Stimulated activated CD4-positive, alpha-beta T cell treated with anti-CD3 and anti-CD28 coated beads, Interleukin-1b, Interleukin-23, amount 100 ng/mL, for 24 hours (primary cell): ENCODE data around the gene CACNA2D3.

Experiments used
- DNase-seq, 4 experiments: peaks; one replicate each; pipeline ENCODE4 v3.0.0-alpha.2; 2020; ENCODE audit warnings: low read depth in 4 of 4, low spot score in 1 of 4

The CACNA2D3 gene

DNA sequence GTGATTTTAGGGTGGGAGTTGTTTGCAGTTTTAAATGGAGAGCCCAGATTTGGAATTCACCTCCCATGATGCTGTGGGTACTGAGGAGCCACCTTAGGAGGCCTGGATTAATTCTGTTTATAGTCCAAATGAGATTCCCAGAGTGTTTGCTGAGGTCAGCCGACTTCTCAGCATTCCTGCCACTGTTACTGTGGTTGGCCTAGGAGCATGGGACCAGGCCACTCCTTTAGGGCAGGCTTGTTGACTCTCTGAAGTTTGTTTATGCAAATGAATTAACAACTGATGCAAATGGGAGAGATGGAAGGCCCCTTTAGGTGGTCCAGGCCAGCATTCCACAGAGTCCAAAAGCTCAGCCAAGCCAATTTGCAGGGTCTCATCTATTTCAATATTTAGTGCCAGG lies 46.1 kb downstream of the CACNA2D3 start:
- no peak for DNase-seq

DNA sequence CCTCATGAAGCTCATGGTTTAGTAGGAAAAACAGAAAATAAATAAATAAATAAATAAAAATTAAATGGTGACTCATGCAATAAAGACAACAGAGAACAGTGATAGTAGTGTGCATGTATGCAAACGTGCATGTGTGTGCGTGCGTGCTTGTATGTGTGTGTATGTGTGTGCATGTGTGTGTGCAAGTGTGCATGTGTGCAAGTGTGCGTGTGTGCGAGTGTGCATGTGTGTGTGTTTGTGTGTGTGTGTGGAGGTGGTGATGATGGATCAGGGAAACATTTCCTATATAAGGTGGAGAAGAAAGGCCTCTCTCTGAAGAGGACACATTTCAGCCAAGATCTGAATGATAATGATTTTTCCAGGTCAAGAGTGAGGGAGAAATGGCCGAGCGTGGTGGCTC lies 47.2 kb downstream of the CACNA2D3 start:
- no peak for DNase-seq

DNA sequence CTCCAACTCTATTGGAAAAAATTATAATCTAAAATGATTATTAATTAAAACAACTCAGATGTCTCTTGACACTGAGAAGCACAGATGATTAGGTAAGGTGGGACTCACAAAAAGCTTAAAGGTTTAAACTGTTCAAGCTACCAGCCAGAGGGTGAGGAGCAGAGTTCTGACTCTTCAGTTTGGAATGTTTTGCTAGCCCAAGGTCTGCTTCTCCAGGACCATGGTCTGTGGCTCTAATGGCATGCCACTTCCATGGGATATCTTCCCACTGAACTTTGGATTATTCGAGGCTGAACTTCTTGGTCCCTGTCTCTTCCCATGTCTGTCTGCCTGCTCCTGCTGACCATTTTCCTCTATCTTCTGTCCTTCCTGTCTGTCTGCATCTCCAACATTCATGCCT lies 49.2 kb downstream of the CACNA2D3 start:
- DNase-seq: no peak

DNA sequence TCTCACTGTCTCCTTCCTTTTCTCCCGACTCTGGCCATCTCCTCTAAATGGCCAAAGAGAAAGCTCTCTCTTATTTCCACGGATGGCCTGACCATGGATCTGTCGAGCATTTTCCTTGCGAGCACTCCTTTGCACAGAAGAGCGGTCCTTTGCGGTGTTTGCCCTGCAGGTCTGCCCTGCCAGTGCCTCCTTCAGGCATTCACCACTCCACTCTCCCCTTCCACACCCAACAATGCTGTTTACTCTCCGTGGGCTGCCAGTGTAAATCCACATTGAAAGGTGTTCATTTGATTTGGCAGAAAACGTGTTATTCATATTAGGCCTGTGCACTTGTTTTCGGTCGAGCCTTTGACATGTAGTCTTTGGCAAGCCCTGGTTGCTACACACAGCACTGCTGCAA lies 49.6 kb downstream of the CACNA2D3 start:
- no peak for DNase-seq

DNA sequence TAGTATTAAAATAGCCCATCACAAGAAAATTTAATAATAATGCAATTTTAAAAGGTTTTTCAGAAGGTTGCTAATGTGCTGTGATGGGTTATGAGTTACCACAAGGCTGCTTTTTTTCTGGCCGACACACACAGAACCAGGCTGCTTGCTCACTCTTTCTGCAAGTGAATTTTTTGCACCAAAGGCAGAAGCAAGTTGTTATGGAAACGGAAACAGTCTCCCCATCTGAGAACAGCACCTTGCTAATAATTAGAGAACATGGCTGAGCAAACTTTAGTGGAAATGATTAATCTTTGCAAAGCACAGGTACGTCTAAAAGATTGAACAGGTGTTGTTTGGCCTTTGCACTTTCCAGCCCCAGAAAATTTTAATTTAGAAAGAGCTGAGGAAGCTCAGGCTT lies 51.0 kb downstream of the CACNA2D3 start:
- no peak for DNase-seq

DNA sequence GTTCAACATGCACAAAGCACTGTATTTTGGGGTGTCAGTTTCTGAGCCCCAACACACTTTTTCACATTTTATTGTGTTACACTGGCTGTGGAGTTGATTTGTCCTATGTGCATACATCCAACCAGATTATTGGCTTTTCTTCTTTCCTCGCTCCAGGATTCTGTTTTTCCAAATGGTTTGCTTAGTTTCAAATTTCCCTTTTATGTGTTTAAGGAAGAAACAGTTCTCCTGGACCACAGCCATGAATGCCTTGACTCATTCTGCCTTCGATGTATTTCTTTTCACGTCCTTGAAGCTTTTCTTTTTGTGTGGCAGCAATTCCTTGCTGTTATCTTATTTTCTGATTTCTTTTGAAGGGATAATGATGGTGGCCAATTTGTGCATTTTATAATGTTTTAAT lies 53.8 kb downstream of the CACNA2D3 start:
- DNase-seq: no peak

DNA sequence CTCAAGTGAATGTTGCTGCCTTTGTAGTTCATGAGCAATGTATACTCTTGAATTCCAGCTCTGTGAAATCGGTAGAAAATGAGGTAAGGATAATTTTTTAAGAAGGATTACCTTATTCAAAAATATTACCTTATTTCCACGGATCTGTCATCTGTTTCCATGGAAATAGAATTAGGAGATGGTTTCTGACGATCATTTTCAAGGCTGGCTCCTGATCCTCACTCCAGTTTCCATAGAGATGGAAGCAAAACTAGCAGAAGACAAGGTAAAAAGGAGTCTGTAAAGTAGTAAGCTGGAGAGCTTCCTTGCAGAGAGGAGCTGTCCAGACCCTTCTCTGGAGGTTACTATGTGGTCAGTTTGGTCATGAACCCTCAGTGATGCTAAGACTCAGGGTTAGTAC lies 55.5 kb downstream of the CACNA2D3 start:
- DNase-seq: no peak

DNA sequence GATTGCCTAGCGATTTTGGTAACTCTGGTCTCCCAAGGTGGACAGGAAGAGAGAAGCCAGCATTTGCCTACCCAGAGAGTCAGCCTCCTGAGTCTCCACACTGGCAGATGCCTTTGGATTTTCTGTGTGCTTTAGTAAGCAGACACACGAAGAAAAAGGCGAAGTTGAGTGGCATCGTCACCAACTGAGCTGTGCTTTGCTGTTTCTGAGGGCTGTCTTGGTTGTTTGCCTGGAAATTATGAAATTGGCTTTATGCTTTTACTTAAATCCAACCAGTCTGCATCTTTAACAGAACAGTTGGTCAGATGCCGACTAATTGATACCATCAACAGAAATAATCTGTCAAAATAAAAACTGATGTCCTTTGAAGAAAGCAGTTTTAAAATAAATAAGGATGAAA lies 56.0 kb downstream of the CACNA2D3 start:
- DNase-seq: no peak

DNA sequence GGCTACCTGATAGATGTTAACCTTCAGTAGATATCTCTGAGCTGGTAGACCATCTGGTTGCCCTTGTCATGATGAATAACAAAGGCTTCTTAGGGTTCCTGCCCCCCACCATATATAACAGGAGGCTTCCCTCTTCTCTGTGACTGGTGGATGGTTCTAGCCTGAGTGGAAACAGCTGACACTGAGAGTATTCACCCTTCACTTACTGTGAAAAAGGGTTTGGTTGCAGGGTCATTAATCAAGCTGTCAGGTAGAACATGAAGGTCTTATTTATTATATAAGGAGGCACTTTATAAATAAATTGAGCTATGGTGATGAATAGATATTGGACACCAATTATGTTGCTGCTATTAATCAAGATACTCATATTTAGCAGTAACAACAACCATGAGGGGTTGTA lies 58.6 kb downstream of the CACNA2D3 start:
- no peak for DNase-seq

DNA sequence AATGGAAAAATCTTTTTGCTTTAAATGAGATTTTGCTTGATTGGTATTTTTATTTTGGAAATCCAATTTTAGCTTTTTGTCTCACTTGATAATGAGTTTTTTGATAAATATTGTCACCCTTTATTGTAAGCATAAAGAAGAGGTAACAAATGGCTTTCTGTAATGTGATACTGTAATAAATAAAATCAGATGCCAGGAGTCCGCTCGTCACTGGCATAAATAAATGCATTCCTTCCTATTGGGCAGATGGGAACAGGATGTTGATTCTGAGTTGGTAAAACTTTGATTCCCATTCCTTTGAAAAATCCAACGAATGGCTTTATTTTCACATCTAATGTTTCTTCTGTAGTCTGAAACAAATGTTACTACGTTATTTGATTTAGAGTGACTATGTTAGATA lies 59.9 kb downstream of the CACNA2D3 start:
- DNase-seq: no peak

DNA sequence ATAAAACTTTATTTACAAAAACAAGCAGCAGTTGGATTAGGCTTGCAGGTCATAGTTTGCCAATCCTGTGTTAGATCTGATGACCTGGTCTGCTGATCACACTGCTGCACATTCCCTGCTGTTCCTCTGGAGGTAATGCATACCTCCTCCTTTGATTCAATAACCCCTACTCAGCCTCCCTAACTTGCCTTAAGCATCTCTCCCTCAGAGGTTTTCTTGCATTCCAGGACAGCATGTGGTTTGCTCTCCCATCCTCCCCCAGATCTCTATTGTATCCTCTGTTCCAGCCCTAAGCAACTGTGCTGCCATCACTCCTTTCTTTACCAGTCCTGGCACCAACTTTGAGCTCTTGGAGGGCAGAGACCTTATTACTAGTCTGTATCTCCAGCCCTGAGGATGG lies 63.4 kb downstream of the CACNA2D3 start:
- DNase-seq: no peak

DNA sequence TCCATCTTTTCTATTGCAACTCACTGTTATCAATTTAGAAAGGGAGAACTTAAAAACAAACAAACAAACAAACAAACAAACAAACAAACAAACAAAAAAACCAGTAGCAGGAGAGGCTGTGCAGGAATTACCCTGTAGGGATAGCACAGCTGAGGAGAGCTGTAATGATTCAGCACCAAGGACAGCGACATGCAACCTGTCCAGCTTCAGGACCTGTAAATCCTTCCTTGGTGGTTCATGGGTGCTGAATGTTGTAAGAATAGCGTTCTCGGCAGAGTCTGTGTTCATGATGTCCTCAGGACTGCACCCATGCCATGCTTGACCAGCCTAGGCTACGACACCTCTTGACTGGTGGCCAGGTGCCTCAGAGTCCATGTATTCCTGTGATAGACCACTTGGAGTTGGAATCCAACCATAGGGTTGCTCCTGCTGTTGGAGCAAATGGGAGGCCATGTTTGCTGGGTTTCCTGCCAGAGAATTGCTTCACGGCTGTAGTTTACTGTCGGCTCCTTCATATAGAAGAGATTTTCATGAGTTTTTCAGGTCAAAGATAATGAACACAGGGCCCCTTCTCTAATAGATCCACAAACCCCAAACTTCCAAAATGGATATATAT lies 65.9 kb downstream of the CACNA2D3 start:
- DNase-seq: no peak

DNA sequence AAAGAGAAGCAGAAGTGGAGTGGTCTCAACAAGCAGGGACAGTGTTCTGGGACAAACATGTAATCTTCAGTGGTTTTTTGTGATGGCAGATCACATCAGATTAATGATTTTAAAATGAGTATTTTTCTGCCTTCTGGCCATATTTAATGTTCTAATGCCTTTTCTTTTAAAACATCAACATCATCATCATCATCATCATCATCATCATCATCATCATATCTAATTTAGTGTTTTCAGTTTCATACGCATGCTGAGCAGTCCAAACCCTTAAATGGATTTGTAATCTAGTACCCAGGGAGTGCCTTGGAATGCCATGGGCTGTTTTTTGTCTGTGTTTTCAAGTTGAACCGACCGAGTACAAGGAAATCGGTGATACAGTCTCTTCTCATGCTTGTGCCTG lies 68.9 kb downstream of the CACNA2D3 start:
- DNase-seq: no peak

DNA sequence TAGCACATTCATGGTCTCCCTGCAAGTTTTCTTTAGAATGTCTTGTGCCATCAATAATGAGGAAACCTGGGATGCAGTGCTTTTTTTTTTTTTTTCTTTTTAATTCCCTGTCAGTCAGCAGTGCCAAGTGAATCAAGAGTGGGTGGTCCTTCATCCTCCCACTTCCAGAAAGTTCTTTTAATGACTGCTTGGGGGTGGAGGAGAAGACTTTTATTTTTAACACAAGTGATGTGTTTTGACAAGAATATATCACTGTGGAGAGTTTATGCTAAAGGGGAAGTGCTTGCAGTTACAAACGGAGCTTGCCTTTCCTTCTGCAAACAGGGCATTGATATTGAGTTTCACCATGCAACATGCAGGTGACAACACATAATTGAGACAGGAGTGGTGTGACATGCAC lies 69.7 kb downstream of the CACNA2D3 start:
- DNase-seq: no peak

DNA sequence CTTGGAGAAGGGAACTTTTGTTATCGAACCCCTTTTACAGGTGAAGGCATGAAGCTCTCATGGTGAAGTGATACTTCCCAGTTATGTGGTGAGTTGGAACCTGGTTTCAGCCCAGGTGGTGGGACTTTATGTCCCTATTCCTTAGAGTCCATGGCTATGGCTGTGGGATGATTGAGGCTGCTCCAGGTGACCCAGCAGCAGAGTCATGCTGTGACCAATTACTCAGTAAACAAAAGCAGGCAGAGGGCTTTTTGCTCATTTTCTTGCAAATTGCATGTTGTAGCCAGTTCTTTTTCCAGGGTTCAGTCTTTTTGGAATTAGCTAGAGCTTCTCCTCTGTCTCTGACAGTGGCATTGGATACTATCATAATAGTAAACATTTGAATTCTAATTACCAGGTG lies 70.7 kb downstream of the CACNA2D3 start:
- DNase-seq: no peak

DNA sequence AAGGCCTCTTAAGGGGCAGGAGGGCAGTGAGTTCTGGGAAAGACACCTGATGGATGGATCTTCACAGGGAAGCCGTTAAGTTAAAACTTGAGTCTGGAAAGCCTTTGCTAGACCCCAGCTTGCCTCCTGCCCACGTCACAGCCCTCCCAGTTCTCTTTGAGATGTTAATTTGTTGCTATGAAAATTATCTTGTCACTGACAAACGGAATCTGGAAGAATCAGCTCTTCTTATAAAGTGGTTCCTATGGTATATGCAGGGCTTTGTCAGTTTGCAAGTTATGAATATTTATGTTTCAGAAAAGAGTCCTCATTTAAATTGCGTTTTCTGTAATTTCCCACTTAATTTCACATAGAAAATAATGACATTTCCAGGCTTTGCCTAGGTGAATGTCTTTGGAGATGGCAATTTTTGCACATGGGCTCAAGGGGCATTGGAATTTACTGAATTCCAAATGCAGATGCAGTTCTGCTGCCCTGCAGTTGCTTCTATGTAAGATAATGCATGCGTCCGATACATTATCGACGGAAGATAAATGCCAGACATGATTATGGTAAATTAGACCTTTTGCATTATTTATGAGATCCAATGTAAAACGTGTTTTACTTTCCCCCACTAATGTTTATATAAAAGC lies 74.1 kb downstream of the CACNA2D3 start:
- DNase-seq: no peak

DNA sequence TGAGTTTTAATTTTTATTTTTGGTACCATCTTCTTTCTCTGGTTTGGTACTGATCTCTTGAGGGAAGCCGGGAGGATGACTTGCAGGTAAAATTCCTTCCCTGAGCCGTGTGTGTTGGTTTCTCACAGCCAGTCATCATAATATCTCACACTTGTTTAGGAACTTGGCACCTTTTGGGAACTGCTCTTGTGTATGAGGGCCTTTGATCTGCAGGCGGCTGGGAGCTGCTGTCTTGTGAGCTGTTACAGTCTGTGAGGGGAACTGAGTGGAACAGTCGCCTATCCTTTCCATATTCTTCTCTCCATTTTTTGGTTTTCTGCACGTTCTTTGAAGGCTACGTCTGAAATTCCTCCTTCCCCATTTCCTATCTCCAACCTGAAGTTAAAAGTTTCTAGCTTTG lies 75.2 kb downstream of the CACNA2D3 start:
- no peak for DNase-seq

DNA sequence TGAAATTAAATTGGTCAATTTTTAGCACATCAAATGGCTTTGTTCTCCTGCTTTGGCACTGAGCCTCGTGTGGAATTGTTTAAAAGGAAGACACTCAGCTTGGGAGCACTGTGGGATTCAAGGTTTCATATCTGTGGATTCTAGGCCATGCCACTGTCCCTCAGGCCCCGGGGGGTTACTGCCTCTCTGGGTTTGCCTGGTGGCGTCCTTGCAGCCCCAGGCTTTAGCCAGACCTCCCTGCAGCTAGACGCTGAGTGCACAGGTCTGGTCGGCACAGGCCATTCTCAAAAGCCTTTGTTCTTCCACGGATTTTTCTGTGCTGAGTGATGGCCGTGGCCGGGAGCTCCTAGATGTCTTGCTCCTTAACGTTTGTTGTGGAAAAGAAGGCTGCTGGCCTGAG lies 76.2 kb downstream of the CACNA2D3 start:
- DNase-seq: no peak

DNA sequence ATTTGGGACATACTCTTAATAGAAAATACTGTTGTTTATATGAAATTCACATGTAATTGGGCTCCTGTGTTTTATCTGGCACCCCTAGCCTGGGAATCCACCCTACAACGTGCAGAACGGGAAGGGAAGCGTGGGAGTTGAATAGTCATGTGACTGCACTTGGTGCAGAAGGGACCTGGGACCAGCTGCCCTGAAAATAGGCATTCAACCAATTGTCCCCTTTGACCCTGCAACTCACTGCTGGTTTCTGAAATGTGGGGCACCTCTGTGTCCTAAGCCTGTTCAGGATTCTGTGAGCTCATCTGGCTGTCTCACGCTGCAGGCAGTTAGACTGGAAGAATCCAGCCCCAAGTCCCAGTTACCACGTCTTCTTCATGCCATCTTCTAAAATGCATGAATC lies 79.7 kb downstream of the CACNA2D3 start:
- DNase-seq: no peak

DNA sequence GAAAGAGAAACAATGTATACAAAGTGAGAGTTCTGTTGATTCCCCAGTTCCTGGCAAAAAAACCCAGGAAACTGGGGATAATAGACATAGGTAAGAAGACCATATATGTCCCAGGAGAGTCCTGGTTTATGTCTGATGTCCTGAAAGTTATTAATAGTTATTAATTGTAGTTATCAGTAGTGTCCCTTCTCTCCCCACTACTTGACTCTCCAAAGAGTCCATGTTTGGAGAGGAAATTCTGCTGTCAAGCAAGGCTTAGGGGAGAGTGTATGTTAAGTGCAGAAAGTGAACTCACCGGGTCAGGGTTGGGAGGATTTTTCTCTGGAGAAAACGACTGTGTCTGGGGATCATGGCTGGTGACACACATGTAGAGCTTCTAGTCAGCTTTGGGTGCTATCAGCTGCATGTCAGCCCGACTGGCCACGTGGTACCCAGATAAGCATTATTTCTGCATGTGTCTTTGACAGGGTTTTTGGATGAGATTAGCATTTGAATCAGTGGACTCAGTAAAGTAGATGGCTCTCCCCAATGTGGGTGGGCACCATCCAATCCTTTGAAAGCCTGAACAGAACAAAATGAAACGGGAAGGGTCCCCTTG lies 80.4 kb downstream of the CACNA2D3 start:
- no peak for DNase-seq

DNA sequence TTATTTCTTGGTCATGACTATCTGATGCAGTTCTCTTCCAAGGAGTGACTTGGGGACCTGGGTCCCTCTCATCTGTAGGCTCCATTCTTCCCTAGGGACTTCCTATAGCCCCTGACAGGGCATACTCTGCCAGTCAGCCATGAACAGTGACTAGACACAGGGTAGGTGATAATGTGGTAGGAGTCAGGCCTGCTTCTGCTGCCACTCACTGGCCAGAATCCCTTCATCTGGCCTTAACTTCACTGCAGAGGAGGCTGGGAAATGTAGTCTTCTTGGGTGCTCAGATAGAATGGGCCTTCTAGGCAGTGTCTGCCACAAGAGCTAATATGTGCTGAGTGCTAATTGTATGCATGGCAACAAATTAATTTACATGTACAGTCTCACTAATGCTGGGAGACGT lies 84.5 kb downstream of the CACNA2D3 start:
- DNase-seq: no peak

DNA sequence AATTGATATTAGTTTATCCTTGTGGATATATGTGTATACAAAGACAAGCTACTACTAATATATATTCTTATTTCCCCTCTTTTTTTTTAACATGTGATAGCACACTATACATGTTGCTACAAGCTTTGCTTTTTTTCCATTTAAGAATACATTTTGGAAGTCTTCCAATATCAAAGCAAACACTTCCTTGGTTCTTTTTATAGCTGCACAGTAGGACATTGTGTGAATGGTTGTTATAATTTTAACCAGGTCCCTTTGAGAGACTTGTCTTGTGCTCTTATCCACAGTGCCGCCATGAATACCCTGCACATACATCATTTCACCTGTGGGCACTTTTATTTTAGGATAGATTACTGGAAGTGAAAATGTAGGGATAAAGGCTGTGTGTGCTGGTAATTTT lies 88.7 kb downstream of the CACNA2D3 start:
- DNase-seq: no peak

DNA sequence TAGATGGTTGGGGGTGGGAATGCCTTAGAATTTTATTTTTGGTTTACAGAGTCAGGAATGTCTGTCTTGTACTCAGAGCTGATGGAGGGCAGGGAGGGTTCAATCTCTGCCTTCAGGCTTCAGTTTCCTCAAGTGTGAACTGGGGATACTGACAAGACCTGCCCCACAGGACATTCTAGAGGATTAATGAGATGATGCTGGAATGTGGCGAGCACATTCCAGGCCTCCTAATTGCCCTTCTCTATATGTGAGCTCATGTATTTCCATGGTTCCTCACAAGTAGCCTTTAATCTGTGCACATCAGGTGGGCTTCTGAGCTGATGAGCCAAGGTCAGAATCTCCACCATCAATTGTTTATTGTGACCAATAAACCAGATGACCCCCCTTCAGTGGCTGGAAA lies 90.4 kb downstream of the CACNA2D3 start:
- no peak for DNase-seq
